ENCODE results near the gene NFATC2IP.

DNA sequence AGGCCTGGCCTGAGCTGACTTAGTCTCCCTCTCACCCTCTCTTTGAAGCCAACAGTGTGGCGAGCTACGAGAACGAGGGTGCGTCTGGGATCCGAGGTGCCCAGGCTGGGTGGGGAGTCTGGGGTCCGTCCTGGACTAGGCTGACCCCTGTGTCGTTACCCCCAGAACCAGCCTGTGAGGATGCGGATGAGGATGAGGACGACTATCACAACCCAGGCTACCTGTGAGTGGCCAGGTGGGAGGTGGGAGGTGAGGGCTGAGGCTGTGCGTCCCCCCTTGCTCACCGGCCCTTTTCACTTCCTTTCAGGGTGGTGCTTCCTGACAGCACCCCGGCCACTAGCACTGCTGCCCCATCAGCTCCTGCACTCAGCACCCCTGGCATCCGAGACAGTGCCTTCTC lies 35.8 kb downstream of the NFATC2IP start:
- no peak for TF ChIP-seq CTCF (IDR thresholded peaks at IDR 0.05)
- TF ChIP-seq POLR2A (IDR thresholded peaks at IDR 0.05): no peak

Data from body of pancreas (tissue), 4 donors.